OCI-LY3 (cell line): Measurements from ENCODE around the gene NCR2.

Source experiments
- EZH2phosphoT487 ChIP-seq: fragments of 200-600 bp; shearing (Covaris generic); IDR thresholded peaks from 2 replicates; pipeline ENCODE4 v1.6.1; 2018; ENCODE audit warnings: antibody characterized with exemption, mixed run types, low read depth
- TF ChIP-seq, protein P1 (sequence below): fragments of 200-600, 300-600 bp; sonication (generic); IDR thresholded peaks from 2 replicates; pipeline ENCODE4 v1.5.1; 2014; ENCODE audit warnings: antibody characterized with exemption, low read length, low read depth

DNA sequence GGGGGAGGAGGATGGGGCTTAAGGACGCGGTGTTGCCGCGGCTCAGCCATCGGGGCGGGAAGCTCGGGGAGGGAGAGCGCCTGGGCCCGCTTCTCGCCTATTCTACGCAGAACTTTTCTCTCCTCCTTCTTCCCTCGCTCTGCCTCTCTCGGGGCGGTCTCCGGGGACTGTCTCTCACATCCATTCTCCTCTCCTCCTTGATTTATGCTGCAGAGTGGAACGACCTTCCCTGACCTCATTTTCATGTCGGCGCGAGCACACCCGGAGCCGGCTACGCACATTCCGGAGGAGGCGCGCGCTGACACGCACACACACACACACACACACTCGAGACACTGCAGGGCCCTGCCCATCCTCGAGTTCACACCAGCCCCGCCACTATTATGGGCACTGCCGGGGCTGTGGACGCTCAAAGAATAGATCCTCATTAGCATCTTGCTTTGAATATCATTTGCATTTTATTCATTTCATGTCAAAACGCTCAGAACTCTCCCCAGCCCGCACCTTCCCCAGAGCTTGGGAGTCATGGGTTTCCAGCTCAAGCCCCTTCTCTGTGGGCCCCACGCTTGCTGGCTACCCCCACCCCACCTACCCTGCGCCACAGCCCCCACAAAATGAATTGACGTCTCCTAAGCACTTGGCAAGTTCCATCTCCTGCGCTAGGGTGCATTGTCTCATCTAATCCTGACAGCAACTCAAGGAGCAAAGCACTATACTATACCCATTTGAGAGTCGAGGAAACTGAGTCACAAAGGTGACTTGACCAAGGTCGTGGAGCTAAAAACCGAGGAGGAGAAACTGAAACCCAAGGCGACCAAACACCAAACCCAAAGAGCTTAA is 36.8 kb downstream of the NCR2 start:
- TF ChIP-seq, protein P1, sequence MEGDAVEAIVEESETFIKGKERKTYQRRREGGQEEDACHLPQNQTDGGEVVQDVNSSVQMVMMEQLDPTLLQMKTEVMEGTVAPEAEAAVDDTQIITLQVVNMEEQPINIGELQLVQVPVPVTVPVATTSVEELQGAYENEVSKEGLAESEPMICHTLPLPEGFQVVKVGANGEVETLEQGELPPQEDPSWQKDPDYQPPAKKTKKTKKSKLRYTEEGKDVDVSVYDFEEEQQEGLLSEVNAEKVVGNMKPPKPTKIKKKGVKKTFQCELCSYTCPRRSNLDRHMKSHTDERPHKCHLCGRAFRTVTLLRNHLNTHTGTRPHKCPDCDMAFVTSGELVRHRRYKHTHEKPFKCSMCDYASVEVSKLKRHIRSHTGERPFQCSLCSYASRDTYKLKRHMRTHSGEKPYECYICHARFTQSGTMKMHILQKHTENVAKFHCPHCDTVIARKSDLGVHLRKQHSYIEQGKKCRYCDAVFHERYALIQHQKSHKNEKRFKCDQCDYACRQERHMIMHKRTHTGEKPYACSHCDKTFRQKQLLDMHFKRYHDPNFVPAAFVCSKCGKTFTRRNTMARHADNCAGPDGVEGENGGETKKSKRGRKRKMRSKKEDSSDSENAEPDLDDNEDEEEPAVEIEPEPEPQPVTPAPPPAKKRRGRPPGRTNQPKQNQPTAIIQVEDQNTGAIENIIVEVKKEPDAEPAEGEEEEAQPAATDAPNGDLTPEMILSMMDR, result no peak
- TF ChIP-seq EZH2phosphoT487, result no peak
